HG03135 (cell line): Measurements from ENCODE around the gene NAXD.

Experiments used
- ATAC-seq: cut with Tn5 transposase; IDR thresholded peaks from one replicate; pipeline ENCODE4 v1.9.1; 2021; ENCODE audit warnings: mild to moderate bottlenecking, moderate library complexity; ENCODE audit not compliant: unreplicated experiment

Gene NAXD

DNA sequence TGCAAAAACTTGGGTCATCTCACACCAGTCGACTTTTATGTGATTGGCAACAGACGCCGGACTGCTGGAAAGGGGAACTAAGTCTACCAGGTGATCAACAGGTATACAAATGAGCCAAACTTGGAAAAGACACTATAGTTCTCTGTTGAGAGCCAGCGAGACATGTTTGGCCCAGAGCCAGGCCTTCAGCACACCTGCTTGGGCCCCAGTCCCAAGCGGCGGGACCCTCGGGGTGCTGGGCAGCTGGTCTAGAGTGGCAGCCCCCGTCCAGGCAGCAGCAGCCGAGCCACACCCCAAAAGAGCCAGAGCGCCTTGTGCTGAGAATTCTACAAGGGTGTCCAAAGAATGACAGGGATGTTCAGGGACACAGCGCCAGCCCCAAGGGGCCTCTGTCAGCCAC, 28.0 kb downstream of the NAXD start:
- no peak for ATAC-seq

- ATAC-seq: no peak
These were observed 28.6 kb downstream of the NAXD start for GRCh38 chr13:110643768-110644421.

DNA sequence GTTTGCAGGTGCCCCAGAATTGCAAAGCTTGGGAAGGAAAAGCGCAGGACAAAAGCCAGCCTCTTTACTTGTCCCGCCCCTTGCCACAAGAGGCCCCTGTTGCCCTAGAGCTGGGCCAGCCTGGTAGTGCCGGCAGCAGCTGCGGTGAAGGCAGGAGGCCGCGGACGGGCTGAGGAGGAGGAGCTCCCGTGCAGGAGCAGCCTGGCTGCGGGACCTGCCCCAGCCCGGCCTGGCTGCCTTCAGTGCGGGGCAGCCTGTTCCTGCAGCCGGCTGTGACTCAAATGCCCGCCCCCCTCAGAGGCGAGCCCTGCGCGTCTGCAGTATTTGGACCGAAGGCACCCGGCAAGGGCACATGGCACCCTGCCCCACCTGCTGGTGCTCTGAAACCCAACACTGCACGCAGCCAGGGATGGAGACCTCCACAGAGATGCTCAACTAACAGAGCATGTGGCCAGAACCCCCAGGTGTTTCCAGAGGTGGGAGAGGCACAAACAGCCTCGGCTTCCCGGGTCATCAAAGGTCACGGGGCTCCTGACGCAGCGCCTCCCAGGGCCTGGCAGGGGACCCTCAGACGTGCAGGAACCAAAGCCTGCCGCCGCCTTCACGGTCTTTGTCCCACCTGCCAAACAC, 29.7 kb downstream of the NAXD start:
- peak; percentile 63 for ATAC-seq

GRCh38 chr13:110645750-110646149, 30.4 kb downstream of the NAXD start:
- no peak for ATAC-seq

DNA sequence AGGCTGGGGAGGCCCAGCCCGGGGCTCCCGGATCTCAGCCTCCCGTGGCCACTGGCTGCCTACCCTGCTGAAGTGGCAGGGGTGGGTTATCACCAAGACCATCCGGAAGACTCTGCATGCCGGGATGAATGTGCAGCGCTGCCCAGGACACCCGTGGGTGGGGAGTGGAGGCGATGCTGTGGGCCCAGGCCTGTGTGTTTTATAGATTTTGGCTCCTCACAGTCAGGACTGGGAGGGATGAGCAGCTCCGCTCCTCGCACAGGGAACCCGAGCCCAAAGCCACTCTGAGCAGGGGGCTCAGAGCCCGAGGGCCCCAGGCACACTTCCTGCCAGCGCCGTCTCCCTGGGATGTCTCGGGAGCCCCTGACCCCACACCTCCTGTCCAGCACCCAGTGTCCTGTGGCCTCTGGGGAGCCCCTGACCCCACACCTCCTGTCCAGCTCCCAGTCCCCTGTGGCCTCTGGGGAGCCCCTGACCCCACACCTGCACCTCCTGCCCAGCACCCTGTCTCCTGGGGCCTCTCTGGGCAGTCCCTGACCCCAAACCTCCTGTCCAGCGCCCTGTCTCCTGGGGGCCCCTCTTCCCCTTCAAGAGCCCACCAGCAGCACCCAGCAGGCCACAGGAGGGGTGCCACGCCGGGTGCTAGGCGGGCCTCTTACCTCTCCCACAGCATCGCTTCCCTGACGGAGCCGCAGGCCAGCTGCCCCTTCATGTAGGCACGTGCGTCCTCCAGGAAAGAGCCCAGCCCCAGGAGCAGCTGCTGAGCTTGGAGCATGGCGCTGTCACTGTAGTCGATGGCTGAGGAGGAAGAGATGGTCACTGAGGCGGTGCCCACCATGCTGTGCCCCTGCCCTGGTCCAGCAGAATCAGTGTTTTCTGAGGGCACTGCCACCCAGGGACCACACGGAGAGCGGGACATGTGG, 31.4 kb downstream of the NAXD start:
- ATAC-seq: no peak

DNA sequence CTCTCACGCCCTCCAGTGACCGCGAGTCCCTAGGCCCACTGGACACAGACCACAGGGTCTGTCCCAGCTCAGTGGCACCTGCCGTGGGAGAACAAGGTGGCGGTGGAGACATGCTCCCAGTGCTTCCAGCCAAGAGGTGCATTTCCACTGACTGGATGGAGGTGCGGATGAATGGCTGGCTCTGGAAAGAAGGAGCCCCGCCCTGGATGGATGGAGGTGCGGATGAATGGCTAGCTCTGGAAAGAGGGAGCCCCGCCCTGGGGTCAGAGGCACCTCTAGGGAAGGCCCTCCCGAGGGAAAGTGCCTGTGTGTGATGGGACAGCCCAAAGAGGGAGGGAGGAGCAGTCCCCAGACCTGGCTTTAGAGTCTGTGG, 32.0 kb downstream of the NAXD start:
- ATAC-seq: no peak

GRCh38 chr13:110648146-110648819, 32.9 kb downstream of the NAXD start:
- no peak for ATAC-seq

GRCh38 chr13:110648848-110649421, 33.6 kb downstream of the NAXD start:
- ATAC-seq: no peak

- ATAC-seq: no peak
These were observed 34.2 kb downstream of the NAXD start for GRCh38 chr13:110649551-110649950.

DNA sequence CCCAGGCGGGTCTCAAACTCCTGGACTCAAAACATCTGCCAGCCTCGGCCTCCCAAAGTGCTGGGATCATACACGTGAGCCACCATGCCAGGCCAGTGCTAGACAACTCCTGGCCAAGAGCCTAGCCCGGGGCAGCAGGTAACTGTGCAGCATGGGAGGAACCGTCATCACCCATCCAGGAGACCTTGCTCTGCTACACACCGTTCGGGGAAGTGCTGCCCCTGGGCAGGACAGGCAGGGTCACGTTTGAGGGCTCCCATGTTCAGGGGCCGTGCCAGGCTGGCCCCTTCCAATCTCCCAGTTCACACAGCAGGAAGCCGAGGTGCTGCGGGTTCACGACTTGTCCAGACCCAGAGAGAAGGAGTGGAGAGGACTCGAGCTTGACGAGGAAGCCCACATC, 35.1 kb downstream of the NAXD start:
- ATAC-seq: no peak

DNA sequence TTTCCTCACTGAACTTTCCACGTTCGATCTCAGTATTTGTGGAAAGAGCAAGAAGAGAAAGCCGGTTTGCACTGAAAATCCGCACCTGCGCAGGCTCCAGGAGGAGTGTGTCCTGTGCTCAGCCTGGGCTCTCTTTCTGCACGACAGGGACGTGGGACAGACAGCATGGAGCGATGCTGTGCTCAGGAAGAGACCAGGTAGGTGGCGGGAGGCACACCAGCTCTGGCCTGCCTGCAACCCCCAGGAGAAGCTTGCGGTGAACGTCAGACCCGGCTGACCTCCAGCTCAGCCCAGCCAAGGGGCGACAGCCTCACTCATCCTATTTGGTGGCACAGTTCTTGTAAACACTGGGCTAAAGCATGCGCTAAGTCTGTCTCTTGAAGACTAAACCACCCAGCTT, 35.9 kb downstream of the NAXD start:
- ATAC-seq: no peak

DNA sequence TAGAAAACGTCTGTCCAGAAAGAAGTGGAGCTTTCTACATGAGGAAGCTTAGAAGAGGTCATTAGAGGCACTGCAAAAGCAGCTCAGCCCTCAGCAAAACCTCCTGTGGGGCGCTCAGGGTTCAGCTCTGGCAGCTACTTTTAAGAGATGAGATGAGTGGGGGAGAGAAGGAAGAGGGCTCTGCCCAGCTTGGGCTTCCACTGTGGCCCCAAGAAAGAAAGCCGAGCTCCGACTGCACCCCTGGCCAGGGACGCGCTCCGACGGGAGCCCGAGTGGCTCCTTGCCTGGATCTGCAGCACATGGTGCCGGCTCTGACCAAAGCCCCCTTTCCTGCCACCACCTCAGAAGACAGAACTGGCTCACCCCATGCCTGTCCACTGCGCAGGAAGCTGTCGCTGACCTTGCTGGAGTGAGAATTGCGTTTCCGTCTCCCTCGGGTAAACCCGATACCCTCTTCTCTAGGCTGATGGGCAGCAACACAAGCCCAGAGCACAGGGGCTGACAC, 36.4 kb downstream of the NAXD start:
- ATAC-seq: no peak

GRCh38 chr13:110652231-110652730, 36.9 kb downstream of the NAXD start:
- no peak for ATAC-seq

DNA sequence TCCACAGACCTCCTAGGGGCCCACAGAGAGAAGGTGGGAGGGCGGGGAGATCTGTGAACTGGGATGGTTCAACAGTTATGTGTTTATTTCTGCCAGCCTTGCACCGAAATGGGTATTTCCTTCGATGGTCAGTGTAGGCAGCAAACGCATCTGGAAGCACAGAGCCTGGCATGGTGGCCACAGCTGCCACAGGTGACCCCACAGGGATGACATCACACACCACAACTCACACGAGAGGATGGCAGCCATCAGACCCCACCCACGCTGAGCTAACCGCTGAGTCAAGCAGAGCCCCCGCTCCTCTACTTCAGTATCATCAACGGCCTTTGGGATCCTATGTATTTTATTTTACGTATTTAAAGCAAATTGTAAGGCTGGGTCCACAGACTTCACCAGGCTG, 37.4 kb downstream of the NAXD start:
- no peak for ATAC-seq

DNA sequence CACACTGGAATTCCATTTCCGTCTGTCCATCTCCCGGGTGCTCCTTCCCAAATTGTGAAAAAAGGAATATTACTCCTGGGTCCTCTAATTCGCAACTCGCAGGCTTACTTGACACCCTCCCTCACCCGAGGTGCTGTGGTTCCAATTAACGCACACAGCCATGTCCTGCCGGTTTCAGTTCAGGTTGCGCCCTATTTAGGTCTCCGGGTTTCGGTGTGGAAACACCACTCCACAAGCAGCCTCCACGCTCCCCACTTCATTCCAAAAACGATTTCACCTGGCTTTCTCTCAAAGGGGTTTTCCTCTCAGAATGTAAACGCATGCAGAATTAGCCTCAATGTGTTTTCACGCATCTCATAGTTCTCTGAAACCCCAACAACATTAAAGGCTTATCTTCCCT, 37.9 kb downstream of the NAXD start:
- ATAC-seq: no peak

GRCh38 chr13:110653851-110654250, 38.5 kb downstream of the NAXD start:
- ATAC-seq: no peak

DNA sequence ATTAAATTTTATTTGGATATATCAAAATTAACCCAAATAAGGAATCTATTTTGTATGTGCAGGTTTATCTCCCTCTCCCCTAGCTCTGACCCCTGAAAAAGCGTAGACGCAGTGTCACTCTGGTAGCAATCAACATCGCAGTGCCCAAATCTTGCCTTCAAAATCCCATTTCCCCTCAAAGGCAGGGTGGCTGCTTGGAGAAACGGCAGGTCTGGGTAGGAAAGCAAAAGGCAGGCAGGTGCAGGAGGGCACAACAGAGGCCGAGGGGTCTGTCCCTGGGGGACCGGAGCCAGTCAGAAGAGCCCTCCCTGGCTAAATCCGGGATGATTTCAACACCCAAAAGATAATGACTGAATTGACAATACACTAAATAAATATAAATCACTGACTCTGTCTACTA, 41.9 kb downstream of the NAXD start:
- no peak for ATAC-seq

DNA sequence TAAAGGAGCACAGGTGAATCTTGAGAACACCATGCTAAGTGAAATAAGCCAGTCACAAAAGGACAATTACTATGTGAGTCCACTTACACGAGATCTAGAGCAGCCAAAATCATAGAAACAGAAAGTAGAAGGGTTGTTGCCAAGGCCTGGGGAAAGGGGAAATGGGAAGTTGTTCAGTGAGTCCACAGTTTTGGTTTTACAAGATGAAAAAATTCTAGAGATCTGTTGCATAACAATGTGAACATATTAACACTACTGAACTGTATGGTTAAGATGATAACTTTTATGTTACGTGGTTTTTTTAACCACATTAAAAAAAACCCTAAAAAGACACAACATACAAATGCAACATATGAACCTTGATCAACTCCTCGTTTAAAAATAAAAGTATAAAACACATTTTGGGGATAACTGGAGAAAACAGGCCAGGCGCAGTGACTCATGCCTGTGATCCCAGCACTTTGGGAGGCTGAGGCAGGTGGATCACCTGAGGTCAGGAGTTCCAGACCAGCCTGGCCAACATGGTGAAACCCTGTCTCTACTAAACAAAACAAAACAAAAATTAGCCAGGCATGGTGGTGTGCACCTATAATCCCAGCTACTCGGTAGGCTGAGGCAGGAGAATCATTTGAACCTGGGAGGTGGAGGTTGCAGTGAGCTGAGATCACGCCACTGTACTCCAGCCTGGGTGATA, 43.0 kb downstream of the NAXD start:
- ATAC-seq: peak; percentile 74

DNA sequence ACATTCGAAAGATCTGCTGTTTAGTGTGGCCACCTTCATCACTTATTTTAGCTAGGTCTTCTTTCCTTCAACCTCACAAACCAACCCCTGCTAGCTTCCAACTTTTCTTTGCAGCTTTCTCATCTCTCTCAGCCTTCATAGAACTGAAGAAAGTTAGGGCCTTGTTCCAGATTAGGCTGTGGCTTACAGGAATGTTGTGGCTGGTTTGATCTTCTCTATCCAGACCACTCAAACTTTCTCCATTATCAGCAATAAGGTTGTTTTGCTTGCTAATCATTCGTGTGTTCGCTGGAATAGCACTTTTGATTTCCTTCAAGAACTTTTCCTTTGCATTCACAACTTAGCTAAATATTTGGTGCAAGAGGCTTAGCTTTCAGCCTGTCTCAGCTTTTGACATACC, 45.9 kb downstream of the NAXD start:
- ATAC-seq: no peak

GRCh38 chr13:110662091-110662490, 46.7 kb downstream of the NAXD start:
- no peak for ATAC-seq
